Measurements from ENCODE around the gene GDPD4. TPM values are rescaled to one million over a fixed set of nuclear protein-coding genes. Genes with fewer than 3 reads are reported as not detected.

Gene GDPD4
- polyA plus RNA-seq, 2 of the 4 experiments (the other 2 are of a cell fraction), result not detected

GRCh38 chr11:77196961-77197360 lies 104.5 kb downstream of the GDPD4 start (continued):
- TF ChIP-seq HOXB13 (CRISPR knock-in tag; IDR thresholded peaks at IDR 0.05; ENCODE audit: low read depth) (no peak), FOSL2 (IDR thresholded peaks at IDR 0.05) (no peak), FOSL2 (CRISPR knock-in tag; IDR thresholded peaks at IDR 0.05) (no peak), HMGXB4 (CRISPR knock-in tag; IDR thresholded peaks at IDR 0.05; ENCODE audit: borderline replicate concordance) (no peak), GATA3 (IDR thresholded peaks at IDR 0.05; ENCODE audit: borderline replicate concordance) (no peak), HOXB5 (CRISPR knock-in tag; IDR thresholded peaks at IDR 0.05) (no peak), CHD2 (IDR thresholded peaks at IDR 0.05; ENCODE audit: low read length, partially characterized antibody) (no peak), HDAC2 (IDR thresholded peaks at IDR 0.05) (no peak), HEYL (CRISPR knock-in tag; IDR thresholded peaks at IDR 0.05) (no peak), SMC3 (IDR thresholded peaks at IDR 0.05) (no peak)

GRCh38 chr11:77195071-77195755 lies 106.3 kb downstream of the GDPD4 start:
- no peak overlapping the region for H3K27ac ChIP-seq
- ChIA-PET POLR2A (interaction anchor here (1.0 to 1.5 kb wide), 2 partner anchors 354 to 395 kb away, joined by 3 to 5 read pairs; partner anchors contain the start of gene AQP11), CTCF (interaction anchor here (0.6 to 4.5 kb wide), 28 partner anchors 8 to 424 kb away, joined by 3 to 59 read pairs (median 3); partner anchors contain the start of gene MYO7A)
- no peaks in the 10 kb centered on the region for H3K4me1 ChIP-seq
- no peak overlapping the region for H3K4me2 ChIP-seq
- no peak for ATAC-seq
- WGBS (ENCODE audit: missing lambda C conversion rate), result 73% methylated on average over 16 of the region's 16 CpGs
- no peak for DNase-seq (ENCODE audit: low read depth in 1 of 2, low spot score in 1 of 2)
- FAIRE-seq, result no peak
- no peak overlapping the region for H3K4me3 ChIP-seq
- no peaks in the 10 kb centered on the region for H3K9me3 ChIP-seq
- TF ChIP-seq EHMT2 (IDR thresholded peaks at IDR 0.05; ENCODE audit: low read depth), result no peak
- no peak for TF ChIP-seq NPAS2 (CRISPR knock-in tag; IDR thresholded peaks at IDR 0.05; ENCODE audit: borderline replicate concordance)
- TF ChIP-seq MAFK (IDR thresholded peaks at IDR 0.05; ENCODE audit: partially characterized antibody), result no peak
- TF ChIP-seq CBX2 (IDR thresholded peaks at IDR 0.05; ENCODE audit: borderline replicate concordance, low read depth), result no peak
- TF ChIP-seq HMGXB4 (CRISPR knock-in tag; IDR thresholded peaks at IDR 0.05; ENCODE audit: borderline replicate concordance), result no peak
- TF ChIP-seq ZNF302 (CRISPR knock-in tag; IDR thresholded peaks at IDR 0.05), result no peak
- no peak for TF ChIP-seq GATA3 (IDR thresholded peaks at IDR 0.05; ENCODE audit: borderline replicate concordance)
- no peak for TF ChIP-seq SMC3 (IDR thresholded peaks at IDR 0.05)
- TF ChIP-seq CTCF (IDR thresholded peaks at IDR 0.05), result no peak
